NT2/D1 (cell line): ENCODE measurements around the gene MED28.

Experiments used
- DNase-seq: peaks from one replicate; pipeline ENCODE4 v3.0.0-alpha.2; 2011; ENCODE audit warnings: low read depth, low spot score
- H3K27me3 ChIP-seq: 2 replicates; pipeline ENCODE4 v1.6.0; 2011; ENCODE audit warnings: mild to moderate bottlenecking; ENCODE audit not compliant: insufficient read length, insufficient read depth
- H3K36me3 ChIP-seq: 2 replicates; pipeline ENCODE4 v1.6.1; 2011; ENCODE audit warnings: mild to moderate bottlenecking, low read length, mixed read lengths; ENCODE audit not compliant: insufficient read depth, insufficient read length
- H3K4me1 ChIP-seq: 2 replicates; pipeline ENCODE4 v1.5.1; 2011; ENCODE audit not compliant: insufficient read depth, insufficient read length
- H3K4me3 ChIP-seq: 2 replicates; pipeline ENCODE4 v1.5.1; 2011; ENCODE audit warnings: low read depth; ENCODE audit not compliant: insufficient read length
- H3K9ac ChIP-seq: 2 replicates; pipeline ENCODE4 v1.6.0; 2011; ENCODE audit warnings: low read depth; ENCODE audit not compliant: insufficient read length
- H3K9me3 ChIP-seq: 2 replicates; pipeline ENCODE4 v1.5.1; 2011; ENCODE audit warnings: mild to moderate bottlenecking, low read length; ENCODE audit not compliant: insufficient read depth
- SUZ12 ChIP-seq: IDR thresholded peaks from 2 replicates; pipeline ENCODE4 v1.6.1; 2011; ENCODE audit not compliant: insufficient read length, insufficient read depth; ENCODE audit errors: extremely low read depth
- YY1 ChIP-seq: IDR thresholded peaks from 2 replicates; pipeline ENCODE4 v1.6.1; 2011; ENCODE audit not compliant: insufficient read length, insufficient read depth
- ZNF274 ChIP-seq: IDR thresholded peaks from 2 replicates; pipeline ENCODE4 v1.6.1; 2011; ENCODE audit warnings: mild to moderate bottlenecking, low read depth, low read length

MED28 gene

DNA sequence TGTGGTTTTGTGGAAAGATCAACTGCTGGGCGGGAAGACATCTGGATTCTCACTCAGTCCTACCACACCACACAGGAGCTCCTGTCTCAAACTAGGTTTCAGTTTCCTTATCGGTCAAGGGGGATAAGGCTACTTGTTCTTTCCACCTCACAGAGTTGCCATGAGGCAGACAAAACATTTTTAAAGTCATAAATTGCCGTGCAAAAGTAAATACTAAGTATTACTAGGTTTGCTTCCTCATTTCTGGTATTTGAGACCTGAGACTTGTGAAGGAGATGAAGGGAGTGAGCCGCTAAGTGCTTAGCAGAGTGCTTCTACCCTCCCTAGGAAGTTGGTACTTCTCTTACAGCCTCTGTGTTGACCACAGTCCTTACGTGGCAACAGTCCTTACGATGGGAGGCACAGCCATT lies 36.0 kb upstream of the MED28 start:
- Histone ChIP-seq H3K4me1 (peaks cover 7% of the 10 kb centered on the region), H3K9me3 (no peaks in the 10 kb centered on the region), H3K4me3 (peak overlapping the region; percentile 63), H3K27me3 (no peaks in the 10 kb centered on the region), H3K36me3 (peaks cover 50% of the 10 kb centered on the region), H3K9ac (peak overlapping the region; percentile 93)
- no peak for DNase-seq
- TF ChIP-seq YY1 (no peak), SUZ12 (no peak), ZNF274 (no peak)

GRCh38 chr4:17580969-17581368 lies 33.5 kb upstream of the MED28 start:
- no peak for DNase-seq
- TF ChIP-seq SUZ12 (no peak), YY1 (no peak), ZNF274 (no peak)
- no peak overlapping the region for H3K4me3 ChIP-seq
- H3K9me3 ChIP-seq: no peaks in the 10 kb centered on the region
- H3K36me3 ChIP-seq: peaks cover 75% of the 10 kb centered on the region
- H3K27me3 ChIP-seq: no peaks in the 10 kb centered on the region
- H3K9ac ChIP-seq: no peak overlapping the region
- H3K4me1 ChIP-seq: peaks cover 14% of the 10 kb centered on the region

DNA sequence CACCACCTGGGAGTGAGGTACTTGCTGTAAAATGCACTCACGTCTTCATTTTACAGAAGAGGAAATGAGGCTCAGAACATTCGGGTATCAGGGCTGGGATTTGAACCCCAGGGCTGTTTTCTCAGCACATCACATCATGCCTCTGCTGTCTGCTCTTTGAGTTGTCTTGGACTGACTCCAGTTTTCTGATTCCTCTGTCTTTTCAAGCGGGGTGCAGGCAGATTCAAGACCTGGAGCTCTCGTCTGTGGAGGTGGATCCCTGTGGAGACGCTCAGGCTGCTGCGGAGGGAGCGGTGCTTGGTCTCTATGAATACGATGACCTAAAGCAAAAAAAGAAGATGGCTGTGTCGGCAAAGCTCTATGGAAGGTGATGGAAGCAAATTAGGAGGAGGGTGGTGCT lies 31.2 kb upstream of the MED28 start:
- Histone ChIP-seq H3K36me3 (peaks cover 96% of the 10 kb centered on the region), H3K27me3 (no peaks in the 10 kb centered on the region), H3K9ac (no peak overlapping the region), H3K4me3 (no peak overlapping the region), H3K4me1 (peaks cover 14% of the 10 kb centered on the region), H3K9me3 (no peaks in the 10 kb centered on the region)
- TF ChIP-seq SUZ12 (no peak), ZNF274 (no peak), YY1 (no peak)
- DNase-seq: no peak

DNA sequence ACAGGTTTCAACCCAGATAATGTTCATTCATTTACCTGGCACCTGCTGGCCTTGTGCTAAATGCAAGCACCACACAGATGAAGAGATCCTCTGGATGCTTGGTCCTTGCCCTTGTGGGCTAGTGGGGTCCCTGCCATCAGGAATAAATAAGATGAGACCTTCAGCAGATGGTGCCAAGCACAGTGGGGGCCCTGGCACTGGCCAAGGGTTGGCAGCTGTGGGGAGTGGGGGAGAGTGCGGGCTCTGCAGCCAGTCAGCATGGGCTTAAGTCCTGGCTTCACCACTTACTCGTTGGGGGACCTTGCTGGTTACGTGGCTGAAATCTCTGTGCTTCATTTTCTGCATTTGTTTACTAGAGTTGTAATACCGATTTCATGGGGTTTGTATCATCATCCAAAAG lies 30.5 kb upstream of the MED28 start:
- Histone ChIP-seq H3K4me3 (no peak overlapping the region), H3K27me3 (no peaks in the 10 kb centered on the region), H3K4me1 (peaks cover 9% of the 10 kb centered on the region), H3K36me3 (peaks cover 96% of the 10 kb centered on the region), H3K9ac (peak overlapping the region; percentile 22), H3K9me3 (no peaks in the 10 kb centered on the region)
- DNase-seq: no peak
- TF ChIP-seq SUZ12 (no peak), YY1 (no peak), ZNF274 (no peak)

GRCh38 chr4:17584521-17585213 lies 29.8 kb upstream of the MED28 start:
- H3K9me3 ChIP-seq: no peaks in the 10 kb centered on the region
- TF ChIP-seq YY1 (no peak), SUZ12 (no peak), ZNF274 (no peak)
- H3K9ac ChIP-seq: no peak overlapping the region
- H3K27me3 ChIP-seq: no peaks in the 10 kb centered on the region
- peaks cover 96% of the 10 kb centered on the region for H3K36me3 ChIP-seq
- H3K4me3 ChIP-seq: no peak overlapping the region
- peaks cover 9% of the 10 kb centered on the region for H3K4me1 ChIP-seq
- DNase-seq: peak; percentile 54

- Histone ChIP-seq H3K27me3 (no peaks in the 10 kb centered on the region), H3K9me3 (no peaks in the 10 kb centered on the region), H3K9ac (no peak overlapping the region), H3K36me3 (peaks cover 90% of the 10 kb centered on the region), H3K4me3 (no peak overlapping the region), H3K4me1 (peaks cover 9% of the 10 kb centered on the region)
- TF ChIP-seq SUZ12 (no peak), ZNF274 (no peak), YY1 (no peak)
- DNase-seq: no peak
Observed at GRCh38 chr4:17587094-17587822, 27.2 kb upstream of the MED28 start.

DNA sequence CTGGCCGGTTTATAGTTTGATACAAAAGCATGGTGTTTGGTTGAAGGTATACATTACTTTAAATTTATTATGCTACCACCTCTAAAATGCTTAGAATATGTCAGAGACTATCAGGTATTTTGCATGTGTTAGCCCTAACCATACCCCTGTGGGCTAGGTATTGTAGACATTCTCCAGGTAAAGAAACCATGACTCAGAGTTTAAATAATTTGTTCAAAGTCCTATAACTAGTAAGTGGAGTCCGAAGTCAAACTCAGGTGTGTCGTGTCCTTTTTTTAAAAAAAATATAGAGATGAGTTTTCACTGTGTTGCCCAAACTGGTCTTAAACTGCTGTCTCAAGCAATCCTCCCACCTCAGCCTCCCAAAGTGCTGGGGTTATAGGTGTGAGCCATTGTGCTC lies 25.1 kb upstream of the MED28 start:
- Histone ChIP-seq H3K9me3 (no peaks in the 10 kb centered on the region), H3K9ac (no peak overlapping the region), H3K36me3 (peaks cover 81% of the 10 kb centered on the region), H3K4me1 (no peaks in the 10 kb centered on the region), H3K27me3 (no peaks in the 10 kb centered on the region), H3K4me3 (no peak overlapping the region)
- TF ChIP-seq ZNF274 (no peak), SUZ12 (no peak), YY1 (no peak)
- no peak for DNase-seq
